NCI-H748 treated with DMSO at 0.1 percent for 48 hours (cell line): ENCODE data around the gene SAG.

Experiments
- DNase-seq: peaks from one replicate; lab custom pipeline; 2025; lab: John Stamatoyannopoulos, UW

The SAG gene

GRCh38 chr2:233380132-233380895 lies 72.7 kb downstream of the SAG start:
- DNase-seq = no peak

GRCh38 chr2:233380995-233381637 lies 73.5 kb downstream of the SAG start:
- DNase-seq = no peak

GRCh38 chr2:233381638-233381995 lies 74.0 kb downstream of the SAG start:
- no peak for DNase-seq

- DNase-seq = no peak
Observed at GRCh38 chr2:233384015-233384414, 76.4 kb downstream of the SAG start.

GRCh38 chr2:233384811-233385488 lies 77.3 kb downstream of the SAG start:
- DNase-seq = no peak

GRCh38 chr2:233385489-233386044 lies 78.0 kb downstream of the SAG start:
- no peak for DNase-seq

- no peak for DNase-seq
Observed at GRCh38 chr2:233386382-233387041, 78.9 kb downstream of the SAG start.

GRCh38 chr2:233387225-233387624 lies 79.6 kb downstream of the SAG start:
- DNase-seq = no peak

- no peak for DNase-seq
Observed at GRCh38 chr2:233387667-233388528, 80.3 kb downstream of the SAG start.

GRCh38 chr2:233389601-233390125 lies 82.0 kb downstream of the SAG start:
- no peak for DNase-seq

GRCh38 chr2:233395687-233396086 lies 88.1 kb downstream of the SAG start:
- no peak for DNase-seq
